Measurements from ENCODE around the gene OGDH.
"Not testable (repeated sequence)": the region's sequence is repeated elsewhere in the genome, so short reads cannot be mapped to it uniquely, and the experiment has no call there.

The OGDH gene

DNA sequence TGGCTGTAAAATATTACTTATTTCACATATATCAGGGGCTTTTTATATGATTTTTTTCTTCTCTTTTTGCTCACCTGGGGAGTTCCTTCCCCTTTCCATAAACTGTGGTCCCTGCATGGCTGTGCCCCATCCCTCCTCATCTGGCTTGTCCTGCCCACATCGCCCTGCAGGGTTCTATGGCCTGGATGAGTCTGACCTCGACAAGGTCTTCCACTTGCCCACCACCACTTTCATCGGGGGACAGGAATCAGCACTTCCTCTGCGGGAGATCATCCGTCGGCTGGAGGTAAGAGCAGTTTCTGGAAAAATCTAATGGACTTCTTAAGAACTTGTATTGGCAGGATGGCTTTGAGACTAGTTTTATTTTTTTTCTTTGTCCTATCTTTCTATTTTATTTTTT is 60.1 kb downstream of the OGDH start:
- DNase-seq: no peak

DNA sequence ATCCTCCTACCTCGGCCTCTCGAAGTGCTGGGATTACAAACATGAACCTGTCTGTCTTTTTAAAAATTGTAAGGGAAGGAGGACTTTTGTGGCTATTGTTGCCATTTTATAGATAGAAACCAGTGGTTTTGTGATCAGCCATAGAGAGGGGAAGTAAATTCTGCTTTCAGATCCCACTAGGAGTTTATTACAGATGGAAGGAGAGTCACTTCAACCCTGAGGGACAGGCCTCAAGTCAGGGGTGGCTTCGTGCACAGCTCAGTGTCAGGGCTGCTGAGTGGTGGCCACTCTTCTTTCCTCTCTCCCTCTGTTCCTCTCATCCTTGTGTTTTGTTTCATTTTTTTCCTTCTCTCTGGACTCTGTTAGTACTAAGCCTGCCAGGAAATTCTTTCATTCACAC is 60.8 kb downstream of the OGDH start:
- DNase-seq: no peak

DNA sequence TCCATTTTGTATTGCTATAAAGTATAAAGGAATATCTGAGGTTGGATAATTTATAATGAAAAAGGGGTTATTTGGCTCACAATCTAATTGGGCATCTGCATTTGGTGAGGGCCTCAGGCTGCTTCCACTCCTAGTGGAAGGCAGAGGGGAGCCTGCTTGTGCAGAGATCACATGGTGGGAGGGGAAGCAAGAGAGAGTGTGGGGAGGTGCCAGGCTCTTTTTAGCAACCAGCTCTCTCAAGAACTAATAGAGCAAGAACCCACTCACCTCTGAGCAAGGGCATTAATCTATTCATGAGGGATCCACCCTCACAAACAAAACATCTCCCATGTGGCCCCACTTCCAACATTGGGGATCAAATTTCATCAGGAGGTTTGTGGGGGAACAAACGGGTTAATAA is 64.6 kb downstream of the OGDH start:
- DNase-seq: no peak

DNA sequence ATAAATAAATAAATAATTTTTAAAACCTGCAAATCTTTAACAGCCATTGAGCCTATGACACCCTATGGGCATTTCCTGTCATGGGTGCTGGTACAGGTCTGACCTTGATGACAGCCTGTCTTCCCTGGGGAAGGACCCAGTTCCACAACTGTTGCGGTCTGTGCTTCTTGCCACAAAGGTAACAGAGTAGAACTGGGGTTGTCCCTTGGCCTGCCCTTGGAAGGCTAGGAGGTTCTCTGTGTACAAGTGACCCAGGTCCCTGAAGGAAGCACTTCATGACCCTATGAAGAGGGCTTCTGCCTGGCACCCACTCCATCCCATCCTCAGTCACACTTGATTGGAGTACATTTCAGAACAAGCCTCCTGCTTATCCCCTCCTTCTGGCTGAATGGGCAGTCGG is 66.9 kb downstream of the OGDH start:
- no peak for DNase-seq

DNA sequence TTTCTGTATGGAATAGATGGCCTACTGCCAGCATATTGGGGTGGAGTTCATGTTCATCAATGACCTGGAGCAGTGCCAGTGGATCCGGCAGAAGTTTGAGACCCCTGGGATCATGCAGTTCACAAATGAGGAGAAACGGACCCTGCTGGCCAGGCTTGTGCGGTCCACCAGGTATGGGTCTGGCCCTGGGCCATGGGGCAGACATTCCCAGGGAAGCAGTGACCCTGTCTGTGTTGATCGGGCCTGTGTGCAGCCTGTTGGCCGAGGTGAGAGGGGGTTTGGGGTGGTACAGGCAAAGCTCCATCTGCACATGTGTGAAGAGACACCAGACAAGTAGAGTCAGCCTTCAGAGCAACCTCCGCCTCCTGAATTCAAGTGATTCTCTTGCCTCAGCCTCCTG is 67.3 kb downstream of the OGDH start:
- no peak for DNase-seq

DNA sequence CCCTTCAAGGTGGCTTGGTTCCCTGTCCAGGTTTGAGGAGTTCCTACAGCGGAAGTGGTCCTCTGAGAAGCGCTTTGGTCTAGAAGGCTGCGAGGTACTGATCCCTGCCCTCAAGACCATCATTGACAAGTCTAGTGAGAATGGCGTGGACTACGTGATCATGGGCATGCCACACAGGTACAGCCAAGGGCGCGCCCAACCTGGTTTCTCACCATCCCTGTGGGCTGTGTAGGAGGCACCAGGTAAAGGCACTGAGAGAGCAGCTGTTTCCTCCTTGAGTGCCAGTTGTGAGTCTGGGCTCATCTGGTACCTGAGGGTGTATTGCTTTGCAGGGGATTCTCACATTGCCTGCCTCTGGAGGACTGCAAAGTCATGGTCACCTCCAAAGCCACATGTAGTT is 68.0 kb downstream of the OGDH start:
- no peak for DNase-seq

DNA sequence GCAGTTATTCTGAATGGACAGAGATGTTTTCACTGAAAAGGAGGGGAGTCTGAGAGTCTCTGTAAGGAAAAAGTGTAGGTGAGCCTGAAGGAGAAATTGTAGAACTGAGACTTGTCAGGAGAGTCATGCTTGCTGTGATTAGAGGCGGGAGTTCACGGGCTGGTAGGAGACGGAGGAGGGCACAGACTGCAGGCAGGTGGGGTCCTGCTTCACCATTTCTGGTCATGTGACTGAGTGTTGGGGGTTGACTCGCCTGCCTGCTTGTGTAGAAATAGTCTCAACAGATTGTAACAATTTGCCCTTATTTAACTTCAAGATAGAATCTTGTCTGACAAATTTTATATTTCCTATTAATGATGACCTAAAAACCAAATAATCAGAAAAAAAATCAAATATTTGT is 70.3 kb downstream of the OGDH start:
- DNase-seq: no peak

DNA sequence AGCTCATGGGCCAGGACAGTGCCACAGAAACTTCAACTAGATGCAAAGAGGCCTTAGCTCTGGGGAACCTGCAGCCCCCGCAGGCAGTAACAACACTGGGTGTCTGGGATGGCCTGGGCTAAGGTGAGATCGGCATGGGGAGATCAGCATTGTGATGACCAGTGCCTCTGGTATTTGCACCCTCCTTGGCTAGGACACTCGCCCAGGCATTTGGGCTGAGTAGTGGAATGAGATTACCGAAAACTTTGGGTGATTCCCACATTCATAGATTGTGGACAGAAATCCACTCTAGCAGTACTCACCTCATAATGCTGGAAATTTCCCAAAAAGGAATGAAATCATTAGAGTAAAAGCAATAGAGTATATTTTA is 71.7 kb downstream of the OGDH start:
- DNase-seq: no peak

DNA sequence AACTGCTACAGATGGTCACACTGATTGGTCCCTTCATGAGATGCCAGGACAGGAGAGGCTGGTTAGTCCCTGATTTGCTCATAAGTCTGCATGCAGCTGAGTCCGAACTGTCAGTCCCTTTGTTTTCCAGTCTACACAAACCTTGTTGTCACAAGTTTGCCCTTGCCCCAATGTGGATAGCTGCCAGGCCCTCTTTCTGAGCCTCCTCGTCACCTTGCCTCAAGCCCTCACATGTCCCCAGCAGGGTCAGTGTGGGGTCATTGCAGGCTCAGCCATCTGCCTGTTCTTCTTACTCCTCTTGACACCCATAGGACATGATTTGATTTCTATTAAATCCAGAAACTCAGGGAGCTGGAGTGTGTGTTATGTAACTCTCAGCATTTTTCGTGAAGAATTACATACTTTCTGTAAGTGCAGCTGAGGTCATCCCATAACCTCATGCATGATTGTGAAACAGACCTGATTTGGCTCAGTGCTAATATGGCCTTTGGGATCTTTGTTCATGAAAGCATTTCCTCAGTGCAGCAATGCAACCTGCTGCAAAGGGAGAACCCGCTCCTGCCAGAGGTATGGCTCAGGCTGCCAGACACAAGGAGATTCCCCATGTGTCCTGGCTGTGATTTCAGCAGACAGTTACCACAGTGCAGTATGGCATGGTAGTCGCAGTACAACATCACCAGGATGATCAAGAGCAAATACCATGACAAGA is 72.2 kb downstream of the OGDH start:
- no peak for DNase-seq

DNA sequence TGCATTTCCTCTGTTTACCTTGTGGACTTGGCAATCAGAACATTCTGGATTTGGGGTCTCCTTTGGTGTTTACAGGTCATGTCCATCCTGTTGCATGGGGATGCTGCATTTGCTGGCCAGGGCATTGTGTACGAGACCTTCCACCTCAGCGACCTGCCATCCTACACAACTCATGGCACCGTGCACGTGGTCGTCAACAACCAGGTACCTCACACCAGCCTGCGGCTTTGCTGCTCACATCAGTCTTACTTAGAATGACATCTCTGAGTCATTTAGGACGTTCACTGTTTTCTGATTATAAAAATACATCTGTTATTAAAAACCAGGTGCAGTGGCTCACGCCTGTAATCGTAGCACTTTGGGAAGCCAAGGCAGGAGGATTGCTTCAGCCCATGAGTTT is 75.2 kb downstream of the OGDH start:
- no peak for DNase-seq

DNA sequence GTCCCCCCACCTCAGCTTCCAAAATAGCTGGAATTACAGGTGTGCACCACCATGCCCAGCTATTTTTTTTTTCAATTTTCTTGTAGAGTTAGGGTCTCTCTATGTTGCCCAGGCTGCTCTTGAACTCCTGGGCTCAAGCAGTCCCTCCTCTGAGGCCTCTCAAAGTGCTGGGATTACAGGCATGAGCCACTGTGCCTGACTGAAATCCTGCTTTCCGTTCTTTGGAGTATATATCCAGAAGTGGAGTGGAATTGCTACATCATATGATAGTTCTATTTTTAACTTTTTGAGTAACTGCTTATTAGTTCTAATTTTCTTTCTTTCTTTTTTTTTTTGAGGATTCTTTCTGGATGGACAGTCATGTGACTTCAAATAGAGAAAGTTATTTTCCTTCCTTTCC is 79.3 kb downstream of the OGDH start:
- DNase-seq: no peak

DNA sequence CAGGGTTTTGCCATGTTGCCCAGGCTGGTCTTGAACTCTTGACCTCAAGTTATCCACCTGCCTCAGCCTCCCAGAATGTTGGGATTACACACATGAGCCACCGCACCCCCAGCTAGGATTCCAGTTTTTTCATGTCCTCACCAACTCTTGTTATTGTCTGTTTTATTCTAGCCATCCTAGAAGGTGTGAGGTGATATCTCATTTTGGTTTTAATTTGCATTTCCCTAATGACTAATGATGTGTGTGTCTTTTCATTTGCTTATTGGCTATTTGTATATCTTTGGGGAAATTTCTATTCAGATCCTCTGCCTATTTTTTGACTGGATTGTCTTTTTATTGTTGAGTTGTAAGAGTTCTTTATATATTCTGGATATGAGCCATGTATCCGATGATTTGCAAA is 83.0 kb downstream of the OGDH start:
- no peak for DNase-seq

DNA sequence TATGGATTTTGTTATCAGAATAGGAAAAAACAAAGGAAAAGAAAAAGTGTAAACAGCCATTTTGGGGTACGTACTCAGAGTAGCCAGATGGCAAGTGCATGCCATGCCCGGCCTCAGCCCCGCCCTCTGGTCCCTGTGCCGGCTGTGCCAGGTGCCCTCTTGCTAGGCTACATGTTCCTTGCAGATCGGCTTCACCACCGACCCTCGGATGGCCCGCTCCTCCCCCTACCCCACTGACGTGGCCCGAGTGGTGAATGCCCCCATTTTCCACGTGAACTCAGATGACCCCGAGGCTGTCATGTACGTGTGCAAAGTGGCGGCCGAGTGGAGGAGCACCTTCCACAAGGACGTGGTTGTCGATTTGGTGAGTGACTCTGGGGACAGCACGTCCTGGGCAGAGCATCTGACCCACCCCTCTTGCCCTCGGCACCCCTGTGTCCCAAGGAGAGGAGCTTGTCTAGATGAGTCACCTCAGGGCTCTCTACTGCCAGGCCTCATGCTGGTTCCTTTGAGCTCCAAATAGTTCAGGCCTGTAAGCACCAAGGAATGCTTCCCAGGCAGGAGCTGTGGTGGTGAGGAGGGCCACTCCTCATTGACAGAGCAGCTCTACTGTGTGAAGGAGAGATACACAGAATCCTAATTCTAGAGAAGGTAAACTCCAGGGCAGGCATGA is 87.3 kb downstream of the OGDH start:
- DNase-seq: no peak

DNA sequence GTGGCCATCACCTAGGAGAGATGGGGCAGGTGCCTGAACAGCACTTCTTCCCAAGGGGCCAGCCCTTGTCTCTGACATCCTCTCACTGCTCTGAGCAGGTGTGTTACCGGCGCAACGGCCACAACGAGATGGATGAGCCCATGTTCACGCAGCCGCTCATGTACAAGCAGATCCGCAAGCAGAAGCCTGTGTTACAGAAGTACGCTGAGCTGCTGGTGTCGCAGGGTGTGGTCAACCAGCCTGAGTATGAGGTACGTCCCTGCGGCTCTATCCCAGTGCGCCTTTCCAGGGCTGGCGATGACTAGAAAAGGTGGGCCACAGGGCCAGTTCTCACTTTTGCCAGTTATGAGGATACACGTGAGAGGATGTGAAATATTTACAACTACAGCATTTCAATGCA is 87.9 kb downstream of the OGDH start:
- DNase-seq: no peak

DNA sequence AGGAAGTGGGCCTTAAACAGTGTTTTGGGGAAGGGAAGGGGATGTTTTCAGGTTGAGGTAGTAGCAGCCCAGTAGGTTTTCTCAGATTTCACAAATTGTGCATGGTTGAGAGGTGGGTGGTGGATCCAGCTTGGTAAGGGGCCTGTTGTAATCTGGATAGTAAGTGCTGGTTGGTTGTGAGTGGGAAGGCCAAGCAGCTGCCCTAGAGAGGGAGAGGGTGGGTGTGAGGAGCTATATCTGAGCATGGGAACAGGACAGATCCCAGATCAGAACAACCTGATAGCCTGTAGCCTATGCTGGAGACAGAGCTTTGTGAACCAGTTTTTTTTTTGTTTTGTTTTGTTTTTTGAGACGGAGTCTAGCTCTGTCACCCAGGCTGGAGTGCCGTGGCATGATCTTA is 88.3 kb downstream of the OGDH start:
- no peak for DNase-seq

DNA sequence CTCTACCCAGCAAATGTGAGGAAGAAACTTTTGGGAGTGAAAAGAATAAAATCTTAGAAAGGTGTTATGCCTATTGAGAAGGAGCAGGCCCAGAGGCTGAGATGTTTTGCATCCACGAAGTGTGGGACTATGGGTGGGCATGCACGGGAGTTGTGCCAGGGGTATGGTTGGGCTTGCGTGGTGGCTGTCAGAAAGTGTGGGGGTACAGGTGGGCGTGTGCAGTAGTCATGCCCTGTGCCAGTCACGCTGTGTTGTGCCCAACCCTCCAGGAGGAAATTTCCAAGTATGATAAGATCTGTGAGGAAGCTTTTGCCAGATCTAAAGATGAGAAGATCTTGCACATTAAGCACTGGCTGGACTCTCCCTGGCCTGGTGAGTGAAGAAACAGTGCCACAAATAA is 89.3 kb downstream of the OGDH start:
- peak in 1 of 51 donors; percentile 32 for DNase-seq

DNA sequence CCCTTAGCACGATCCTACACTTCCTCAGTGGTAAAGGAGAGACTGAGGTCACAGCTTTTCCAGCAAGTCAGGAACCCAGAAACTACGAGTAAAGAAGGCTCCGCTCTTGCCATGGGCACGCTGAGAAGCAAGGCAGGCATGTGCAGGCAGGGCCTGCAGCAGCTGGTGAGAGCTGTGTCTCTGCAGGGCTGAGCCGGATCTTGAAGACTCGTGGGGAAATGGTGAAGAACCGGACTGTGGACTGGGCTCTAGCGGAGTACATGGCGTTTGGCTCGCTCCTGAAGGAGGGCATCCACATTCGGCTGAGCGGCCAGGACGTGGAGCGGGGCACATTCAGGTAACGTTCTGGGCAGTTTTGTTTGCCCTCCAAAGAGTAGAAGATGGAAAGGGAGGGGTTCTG is 90.3 kb downstream of the OGDH start:
- no peak for DNase-seq

DNA sequence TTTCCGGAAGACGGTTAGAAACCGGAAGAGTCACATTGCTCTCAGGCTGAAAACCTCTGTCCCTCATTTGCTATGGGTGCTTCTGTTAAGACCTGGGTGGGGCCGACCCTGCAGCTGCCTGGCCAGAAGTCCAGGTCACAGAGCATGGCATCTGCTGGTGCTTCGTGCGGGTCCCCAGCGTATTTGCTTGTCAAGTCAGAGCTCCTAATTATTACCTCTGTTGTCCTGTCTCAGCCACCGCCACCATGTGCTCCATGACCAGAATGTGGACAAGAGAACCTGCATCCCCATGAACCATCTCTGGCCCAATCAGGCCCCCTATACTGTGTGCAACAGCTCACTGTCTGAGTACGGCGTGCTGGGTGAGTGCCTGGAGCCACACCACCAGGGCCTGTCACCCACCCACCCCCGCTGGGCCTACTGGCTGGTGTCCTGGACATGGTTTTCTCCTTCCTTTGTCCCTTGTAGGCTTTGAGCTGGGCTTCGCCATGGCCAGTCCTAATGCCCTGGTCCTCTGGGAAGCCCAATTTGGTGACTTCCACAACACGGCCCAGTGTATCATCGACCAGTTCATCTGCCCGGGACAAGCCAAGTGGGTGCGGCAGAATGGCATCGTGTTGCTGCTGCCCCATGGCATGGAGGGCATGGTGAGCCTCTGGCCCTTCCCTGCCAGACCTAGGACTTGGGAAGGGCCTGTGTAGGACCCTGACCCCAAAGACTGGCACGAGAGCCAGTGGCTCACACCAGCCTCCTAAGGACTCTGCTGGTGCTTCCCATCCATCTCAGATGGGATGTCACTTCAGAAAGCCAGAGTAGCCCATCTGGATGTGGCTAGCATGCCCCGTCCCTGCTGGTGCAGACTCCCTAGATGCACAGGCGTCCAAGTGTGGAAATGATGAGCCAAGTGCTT is 91.0 kb downstream of the OGDH start:
- DNase-seq: no peak

DNA sequence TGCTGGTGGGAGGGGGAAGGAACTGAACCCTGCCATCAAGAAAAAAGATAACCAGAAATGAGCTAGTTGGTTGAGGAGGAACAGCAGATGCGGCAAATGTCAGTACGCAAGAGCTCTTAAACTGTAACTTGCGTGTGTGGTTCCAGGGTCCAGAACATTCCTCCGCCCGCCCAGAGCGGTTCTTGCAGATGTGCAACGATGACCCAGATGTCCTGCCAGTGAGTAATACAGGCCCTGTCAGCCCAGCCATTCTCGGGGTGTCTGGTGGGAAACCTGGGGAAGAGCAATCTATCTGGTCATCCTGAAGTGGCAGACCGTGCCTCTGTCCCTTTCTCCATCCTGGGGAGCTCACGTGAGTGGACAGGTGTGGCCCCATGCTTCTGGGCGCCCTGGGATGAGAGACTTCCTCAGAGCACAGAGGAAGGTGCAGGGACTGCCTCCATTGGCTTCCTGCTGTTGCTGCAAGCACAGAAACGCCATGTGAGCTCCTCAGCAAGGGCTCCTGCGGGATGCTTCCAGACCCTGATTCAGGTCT is 91.7 kb downstream of the OGDH start:
- DNase-seq: no peak

DNA sequence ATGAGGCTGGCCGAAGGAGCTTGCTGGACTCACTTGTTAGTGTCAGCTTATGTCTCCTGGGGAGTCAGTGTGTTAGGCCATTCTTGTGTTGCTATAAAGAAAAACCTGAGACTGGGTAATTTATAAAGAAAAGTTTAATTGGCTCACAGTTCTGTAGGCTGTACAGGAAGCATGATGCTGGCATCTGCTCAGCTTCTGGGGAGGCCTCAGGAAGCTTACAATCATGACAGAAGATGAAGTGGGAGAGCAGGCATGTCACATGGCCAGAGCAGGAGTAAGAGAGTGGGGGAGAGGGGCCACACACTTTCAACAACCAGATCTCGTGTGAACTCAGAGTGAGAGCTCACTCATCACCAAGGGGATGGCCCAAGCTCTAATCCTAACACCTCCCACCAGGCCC is 93.2 kb downstream of the OGDH start:
- not testable (repeated sequence) for DNase-seq

DNA sequence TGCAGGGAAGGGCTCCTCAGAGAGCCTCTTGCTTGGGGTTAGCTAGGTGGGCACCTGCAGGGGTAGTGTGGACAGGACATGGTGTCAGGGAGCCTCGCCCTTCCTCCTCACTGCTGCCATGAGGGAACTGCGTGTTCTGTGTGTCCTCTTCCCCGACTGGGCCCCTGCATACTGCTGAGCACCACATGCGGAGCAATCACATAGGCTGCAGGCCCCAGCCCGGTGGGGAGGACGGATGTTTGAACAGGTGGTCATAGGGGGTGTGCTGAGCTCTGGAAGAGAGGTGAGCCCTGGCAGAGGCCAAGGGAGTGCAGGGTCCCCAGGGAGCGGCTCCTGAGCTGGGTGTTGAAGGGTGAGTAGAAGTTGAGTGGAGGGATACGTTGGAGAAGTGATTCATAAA is 93.9 kb downstream of the OGDH start:
- DNase-seq: no peak

DNA sequence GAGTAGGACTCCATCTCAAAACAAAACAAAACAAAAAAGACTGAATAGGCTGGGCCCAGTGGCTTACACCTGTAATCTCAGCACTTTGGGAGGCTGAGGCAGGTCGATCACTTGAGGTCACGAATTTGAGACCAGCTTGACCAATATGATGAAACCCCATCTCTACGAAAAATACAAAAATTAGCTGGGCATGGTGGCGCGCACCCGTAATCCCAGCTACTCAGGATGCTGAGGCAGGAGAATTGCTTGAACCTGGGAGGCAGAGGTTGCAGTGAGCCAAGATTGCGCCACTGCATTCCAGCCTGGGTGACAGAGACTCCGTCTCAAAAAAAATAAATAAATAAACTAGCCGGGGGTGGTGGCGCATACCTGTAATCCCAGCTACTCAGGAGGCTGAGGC is 97.0 kb downstream of the OGDH start:
- not testable (repeated sequence) for DNase-seq

Measured in hypothalamus (tissue), 51 donors.